OCI-LY3 (cell line): ENCODE data around the gene POLRMT.
A peak's percentile ranks its signal among the peaks of the same experiment; 100 is the strongest.
"Not testable (repeated sequence)": the region's sequence is repeated elsewhere in the genome, so short reads cannot be mapped to it uniquely, and the experiment has no call there.

Experiments
- H2AFZ ChIP-seq: fragments of 200-600, 300-600 bp; shearing (Covaris generic); 2 replicates; pipeline ENCODE4 v1.6.0; 2014; ENCODE audit warnings: antibody characterized with exemption, low read depth, low read length
- H3K27ac ChIP-seq: fragments of 200-600, 300-600 bp; sonication (generic); 2 replicates; pipeline ENCODE4 v1.5.1; 2014; ENCODE audit warnings: mild to moderate bottlenecking, low read length, moderate library complexity, mixed read lengths
- H3K27me3 ChIP-seq: fragments of 200-600, 300-600 bp; sonication (generic); 2 replicates; pipeline ENCODE4 v1.6.1; 2014; ENCODE audit warnings: low read depth, low read length, mixed read lengths
- H3K36me3 ChIP-seq: fragments of 200-600, 300-600 bp; sonication (generic); replicated peaks from 2 replicates; pipeline ENCODE3; 2014; ENCODE audit warnings: low read depth, low read length, mixed read lengths
- H3K4me1 ChIP-seq: fragments of 300-600, 200-600 bp; sonication (generic); 2 replicates; pipeline ENCODE4 v1.6.1; 2014; ENCODE audit warnings: low read length, mixed read lengths
- H3K4me2 ChIP-seq: fragments of 200-600, 300-600 bp; sonication (generic); 2 replicates; pipeline ENCODE4 v1.6.1; 2014; ENCODE audit warnings: low read length, mixed read lengths
- H3K4me3 ChIP-seq: fragments of 300-600, 200-600 bp; sonication (generic); 2 replicates; pipeline ENCODE4 v1.5.1; 2014; ENCODE audit warnings: antibody characterized with exemption, mild to moderate bottlenecking, low read length, moderate library complexity
- H3K79me2 ChIP-seq: fragments of 300-600, 200-600 bp; shearing (Covaris generic); 2 replicates; pipeline ENCODE4 v1.6.1; 2014; ENCODE audit warnings: mild to moderate bottlenecking, low read length, mixed read lengths
- H3K9ac ChIP-seq: fragments of 300-600, 200-600 bp; shearing (Covaris generic); 2 replicates; pipeline ENCODE4 v1.6.0; 2014; ENCODE audit warnings: mild to moderate bottlenecking, low read length, moderate library complexity
- H3K9me3 ChIP-seq: fragments of 200-600, 300-600 bp; shearing (Covaris generic); 2 replicates; pipeline ENCODE4 v1.6.1; 2014; ENCODE audit warnings: low read length, mixed read lengths; ENCODE audit not compliant: insufficient read depth
- H4K20me1 ChIP-seq: fragments of 200-600, 300-600 bp; sonication (generic); 2 replicates; pipeline ENCODE4 v1.6.1; 2016; ENCODE audit warnings: low read length, mixed read lengths; ENCODE audit not compliant: insufficient read depth
- EZH2phosphoT487 ChIP-seq: fragments of 200-600 bp; shearing (Covaris generic); IDR thresholded peaks from 2 replicates; pipeline ENCODE4 v1.6.1; 2018; ENCODE audit warnings: antibody characterized with exemption, mixed run types, low read depth
- TF ChIP-seq, protein P1 (sequence below): fragments of 200-600, 300-600 bp; sonication (generic); IDR thresholded peaks from 2 replicates; pipeline ENCODE4 v1.5.1; 2014; ENCODE audit warnings: antibody characterized with exemption, low read length, low read depth

POLRMT gene

DNA sequence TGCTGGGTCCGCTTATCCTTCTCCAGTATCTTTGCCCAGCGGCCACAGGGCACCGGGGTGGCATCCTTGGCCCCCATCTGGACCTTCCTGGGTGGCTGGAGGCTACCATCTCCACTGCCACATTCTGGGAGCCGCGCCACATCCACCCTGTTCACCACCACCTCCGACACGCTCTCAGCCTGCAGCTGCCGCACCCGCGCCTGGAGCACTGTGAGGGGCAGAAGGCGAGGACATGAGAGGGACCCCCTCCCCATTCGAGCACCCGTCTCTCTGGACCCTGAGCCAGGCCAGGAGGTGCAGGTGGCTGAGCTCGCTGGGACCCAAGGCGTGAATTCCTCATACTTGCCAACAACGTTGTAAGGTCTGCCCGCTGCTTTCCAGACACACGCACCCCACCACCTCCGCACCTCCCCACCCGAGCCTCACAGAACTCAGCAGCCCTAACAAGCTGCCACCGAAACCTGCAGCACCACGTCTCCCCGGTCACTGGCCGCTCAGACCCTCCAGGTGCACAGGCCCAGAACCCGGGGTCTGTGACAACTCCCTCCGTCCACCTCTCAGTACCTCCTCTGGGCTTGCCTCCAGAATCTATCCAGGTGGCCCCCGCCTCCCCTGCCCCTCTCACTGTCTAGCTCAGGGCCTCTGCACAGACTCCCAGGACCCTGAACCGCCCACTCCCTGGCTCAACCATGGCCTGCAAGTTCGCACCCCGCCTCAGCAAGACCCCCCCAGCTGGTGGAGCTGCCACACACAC lies 3.2 kb downstream of the POLRMT start:
- no peak overlapping the region for H3K4me3 ChIP-seq
- H3K36me3 ChIP-seq: peaks cover 24% of the 10 kb centered on the region
- no peaks in the 10 kb centered on the region for H3K9me3 ChIP-seq
- H4K20me1 ChIP-seq: 0 out of 2 replicates have a peak, but pooled peaks cover 2% of the 10 kb centered on the region
- no peak overlapping the region for H3K27ac ChIP-seq
- no peaks in the 10 kb centered on the region for H3K27me3 ChIP-seq
- no peak overlapping the region for H3K4me2 ChIP-seq
- H3K4me1 ChIP-seq: peaks cover 11% of the 10 kb centered on the region
- no peak overlapping the region for H2AFZ ChIP-seq
- peaks cover 59% of the 10 kb centered on the region for H3K79me2 ChIP-seq
- TF ChIP-seq EZH2phosphoT487: no peak
- TF ChIP-seq, protein P1, sequence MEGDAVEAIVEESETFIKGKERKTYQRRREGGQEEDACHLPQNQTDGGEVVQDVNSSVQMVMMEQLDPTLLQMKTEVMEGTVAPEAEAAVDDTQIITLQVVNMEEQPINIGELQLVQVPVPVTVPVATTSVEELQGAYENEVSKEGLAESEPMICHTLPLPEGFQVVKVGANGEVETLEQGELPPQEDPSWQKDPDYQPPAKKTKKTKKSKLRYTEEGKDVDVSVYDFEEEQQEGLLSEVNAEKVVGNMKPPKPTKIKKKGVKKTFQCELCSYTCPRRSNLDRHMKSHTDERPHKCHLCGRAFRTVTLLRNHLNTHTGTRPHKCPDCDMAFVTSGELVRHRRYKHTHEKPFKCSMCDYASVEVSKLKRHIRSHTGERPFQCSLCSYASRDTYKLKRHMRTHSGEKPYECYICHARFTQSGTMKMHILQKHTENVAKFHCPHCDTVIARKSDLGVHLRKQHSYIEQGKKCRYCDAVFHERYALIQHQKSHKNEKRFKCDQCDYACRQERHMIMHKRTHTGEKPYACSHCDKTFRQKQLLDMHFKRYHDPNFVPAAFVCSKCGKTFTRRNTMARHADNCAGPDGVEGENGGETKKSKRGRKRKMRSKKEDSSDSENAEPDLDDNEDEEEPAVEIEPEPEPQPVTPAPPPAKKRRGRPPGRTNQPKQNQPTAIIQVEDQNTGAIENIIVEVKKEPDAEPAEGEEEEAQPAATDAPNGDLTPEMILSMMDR: no peak
- no peak overlapping the region for H3K9ac ChIP-seq

DNA sequence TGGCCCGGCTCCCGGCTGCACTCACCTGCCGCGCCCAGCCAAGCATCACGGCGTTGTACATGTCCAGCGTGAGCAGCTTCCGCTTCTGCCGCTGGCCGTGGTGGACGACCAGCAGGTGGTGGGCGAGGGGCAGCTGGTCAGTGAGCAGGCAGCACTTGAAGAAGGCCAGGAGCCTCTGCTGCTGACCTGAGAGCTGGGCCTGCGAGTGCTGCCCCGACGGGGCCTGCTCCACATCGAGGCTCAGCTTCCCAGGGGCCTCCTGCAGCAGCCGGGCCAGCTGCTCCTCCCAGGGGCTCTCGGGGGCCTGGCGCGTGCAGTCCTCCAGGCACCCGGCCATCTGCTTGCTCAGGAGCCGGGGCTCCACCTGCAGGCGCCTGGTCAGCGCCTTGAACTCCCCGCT lies 3.8 kb downstream of the POLRMT start:
- not testable (repeated sequence) for H3K27me3 ChIP-seq, H2AFZ ChIP-seq, H3K9me3 ChIP-seq, H3K4me3 ChIP-seq, H4K20me1 ChIP-seq, H3K4me2 ChIP-seq, H3K27ac ChIP-seq, H3K9ac ChIP-seq
- Histone ChIP-seq H3K79me2 (peaks cover 59% of the 10 kb centered on the region), H3K36me3 (peaks cover 25% of the 10 kb centered on the region), H3K4me1 (peaks cover 11% of the 10 kb centered on the region)

GRCh38 chr19:628168-628567 lies 5.2 kb downstream of the POLRMT start:
- Histone ChIP-seq H3K4me3 (no peak overlapping the region), H3K9ac (no peak overlapping the region), H2AFZ (no peak overlapping the region), H3K4me1 (peaks cover 5% of the 10 kb centered on the region), H3K27ac (no peak overlapping the region), H3K9me3 (no peaks in the 10 kb centered on the region), H3K36me3 (peaks cover 30% of the 10 kb centered on the region), H4K20me1 (0 out of 2 replicates have a peak, but pooled peaks cover 3% of the 10 kb centered on the region), H3K79me2 (peaks cover 54% of the 10 kb centered on the region), H3K4me2 (no peak overlapping the region), H3K27me3 (no peaks in the 10 kb centered on the region)
- no peak for TF ChIP-seq EZH2phosphoT487
- TF ChIP-seq, protein P1: peak; percentile 28

- H3K4me3 ChIP-seq, H3K4me1 ChIP-seq, H4K20me1 ChIP-seq, H3K9ac ChIP-seq, H3K27me3 ChIP-seq, H3K27ac ChIP-seq, H3K9me3 ChIP-seq, H3K4me2 ChIP-seq, H2AFZ ChIP-seq: not testable (repeated sequence)
- H3K79me2 ChIP-seq: peaks cover 38% of the 10 kb centered on the region
- peaks cover 37% of the 10 kb centered on the region for H3K36me3 ChIP-seq
Observed at GRCh38 chr19:626566-626965, 6.8 kb downstream of the POLRMT start.

GRCh38 chr19:625257-625656 lies 8.1 kb downstream of the POLRMT start:
- H3K4me2 ChIP-seq: no peak overlapping the region

More at GRCh38 chr19:625257-625656, 8.1 kb downstream of the POLRMT start:
- Histone ChIP-seq H3K4me3 (no peak overlapping the region), H3K27ac (no peak overlapping the region), H3K9ac (no peak overlapping the region), H2AFZ (no peak overlapping the region), H3K27me3 (no peaks in the 10 kb centered on the region), H3K9me3 (no peaks in the 10 kb centered on the region), H3K36me3 (peaks cover 36% of the 10 kb centered on the region), H3K4me1 (no peaks in the 10 kb centered on the region), H3K79me2 (peaks cover 25% of the 10 kb centered on the region), H4K20me1 (0 out of 2 replicates have a peak, but pooled peaks cover 3% of the 10 kb centered on the region)
- TF ChIP-seq, protein P1: no peak
- no peak for TF ChIP-seq EZH2phosphoT487
